ENCODE results near the gene PPIE.

Gene PPIE

DNA sequence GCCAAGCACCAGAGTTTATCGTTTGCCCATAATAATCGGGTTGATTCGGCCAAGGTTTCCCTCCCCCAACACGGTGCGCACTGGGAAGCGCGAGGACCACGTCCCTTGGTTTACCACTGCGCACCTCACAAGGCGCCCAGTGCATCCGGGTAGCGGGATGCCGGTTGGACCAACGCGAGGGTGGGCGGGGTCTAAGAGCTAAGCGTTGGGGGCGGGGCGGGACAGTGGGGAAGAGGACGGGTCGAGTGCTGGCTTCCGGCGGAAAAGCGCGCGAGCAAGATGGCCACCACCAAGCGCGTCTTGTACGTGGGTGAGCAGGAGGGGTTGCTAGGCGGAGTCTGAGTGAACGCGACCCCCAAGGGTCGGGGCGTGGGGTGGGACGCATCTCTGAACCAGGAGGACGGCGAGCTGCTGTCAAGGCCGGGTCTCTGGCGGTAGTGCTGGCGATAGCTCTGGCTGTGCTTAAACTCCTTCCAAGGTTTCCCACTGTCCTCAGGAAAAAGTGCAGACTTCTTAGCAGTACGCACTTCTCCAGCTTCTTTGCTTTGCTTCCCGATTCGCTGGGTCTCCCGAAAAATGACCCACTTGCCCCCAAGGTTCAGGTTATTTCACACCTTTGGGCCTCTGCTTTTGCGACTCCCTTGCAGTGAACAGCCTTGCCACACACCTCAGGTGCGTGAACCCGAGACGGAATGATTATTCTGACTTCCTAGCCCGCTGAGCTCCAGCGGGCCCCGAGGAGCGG is at the start of gene PPIE:
Gene PPIE, plus strand, starts transcription at position 261 of the 745 bp plus-strand sequence. Its CDS starts 19 bp downstream, at position 280.
- DNase-seq = peak; percentile 94

DNA sequence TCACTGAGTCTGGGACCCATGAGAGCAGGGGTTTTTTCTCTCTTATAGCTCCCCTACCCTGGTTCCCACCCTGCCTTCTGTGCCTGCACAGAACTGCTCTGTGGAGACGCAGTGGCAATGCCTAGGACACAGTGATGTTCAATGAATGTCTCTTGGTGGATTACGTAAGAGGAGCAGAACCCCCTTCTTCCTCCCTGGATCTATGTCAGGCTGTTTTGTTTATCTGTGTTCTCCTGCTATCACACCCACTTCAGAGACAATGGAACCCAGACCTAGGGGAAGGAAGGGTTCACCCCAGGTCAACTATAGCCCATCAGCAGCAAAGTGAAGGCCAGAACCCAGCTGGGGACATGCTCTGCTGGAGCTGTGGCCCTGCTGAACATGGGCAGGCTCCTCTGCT is 49.5 kb upstream of the PPIE start:
- no peak for DNase-seq

DNA sequence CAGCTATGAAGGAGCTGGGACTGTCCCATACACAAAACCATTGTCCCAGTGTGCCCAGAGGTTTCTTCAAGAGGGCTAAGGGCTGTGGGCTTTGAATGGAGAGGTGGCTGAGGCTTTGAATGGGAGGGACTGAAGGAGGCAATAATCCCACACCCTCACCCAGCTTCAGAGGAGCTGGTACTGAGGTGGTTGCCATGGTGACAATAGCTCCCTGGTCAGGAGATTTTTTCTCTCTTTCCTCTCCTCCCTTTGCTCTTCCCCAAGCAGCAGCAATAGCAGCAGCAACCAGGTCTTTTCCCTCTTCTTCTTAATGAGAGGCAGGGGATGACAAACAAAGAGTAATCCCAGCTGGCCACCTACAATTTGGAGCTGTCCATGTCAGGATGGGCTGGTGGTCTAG is 49.0 kb upstream of the PPIE start:
- DNase-seq = no peak

DNA sequence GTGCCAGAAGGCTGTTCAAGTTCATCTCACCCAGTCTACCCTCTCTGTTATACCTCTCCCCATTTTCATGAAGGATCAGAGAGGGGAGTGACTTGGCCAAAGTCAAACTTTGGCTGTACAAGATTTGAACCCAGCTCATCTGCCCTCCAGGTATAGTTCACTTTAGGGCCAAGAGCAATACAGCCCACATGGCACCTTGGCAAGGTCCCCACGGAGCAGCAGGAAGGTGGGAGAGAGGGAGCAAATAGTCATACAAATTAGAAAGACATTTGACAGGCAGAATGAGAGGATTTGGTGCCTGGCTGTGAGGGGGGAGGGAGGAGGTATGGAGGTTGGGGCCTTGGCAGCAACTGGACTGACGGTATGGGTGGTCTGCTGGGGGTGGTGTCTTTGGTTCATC is 48.5 kb upstream of the PPIE start:
- no peak for DNase-seq

DNA sequence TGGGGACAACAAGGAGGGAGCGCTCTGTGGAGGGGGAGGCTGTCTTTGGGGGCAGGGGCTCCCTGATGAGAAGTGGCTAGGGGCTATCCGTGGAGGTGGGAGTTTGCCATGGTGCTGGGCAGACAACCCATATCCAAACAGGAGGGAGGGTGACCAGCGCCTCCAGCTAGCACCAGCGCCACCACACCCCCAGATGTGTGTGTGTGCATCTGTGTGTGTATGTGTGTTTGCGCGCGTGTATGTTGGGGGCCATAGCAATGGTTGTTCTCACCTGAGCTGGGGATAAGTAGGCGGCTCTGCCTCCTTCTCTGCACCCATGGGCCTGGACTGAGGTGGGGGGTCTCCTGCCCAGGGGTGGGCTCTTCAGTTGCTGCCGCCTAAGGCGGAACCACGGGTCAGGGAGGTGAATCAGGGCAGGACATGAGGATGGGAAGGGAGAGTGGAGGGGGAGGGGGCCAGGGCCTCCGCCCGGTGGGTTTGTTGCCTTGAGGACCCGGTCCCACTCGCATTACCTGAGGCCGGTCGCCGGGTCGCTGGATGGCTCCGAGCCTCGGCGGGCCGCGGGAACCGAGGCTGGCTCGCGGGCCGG is 47.8 kb upstream of the PPIE start:
- no peak for DNase-seq

DNA sequence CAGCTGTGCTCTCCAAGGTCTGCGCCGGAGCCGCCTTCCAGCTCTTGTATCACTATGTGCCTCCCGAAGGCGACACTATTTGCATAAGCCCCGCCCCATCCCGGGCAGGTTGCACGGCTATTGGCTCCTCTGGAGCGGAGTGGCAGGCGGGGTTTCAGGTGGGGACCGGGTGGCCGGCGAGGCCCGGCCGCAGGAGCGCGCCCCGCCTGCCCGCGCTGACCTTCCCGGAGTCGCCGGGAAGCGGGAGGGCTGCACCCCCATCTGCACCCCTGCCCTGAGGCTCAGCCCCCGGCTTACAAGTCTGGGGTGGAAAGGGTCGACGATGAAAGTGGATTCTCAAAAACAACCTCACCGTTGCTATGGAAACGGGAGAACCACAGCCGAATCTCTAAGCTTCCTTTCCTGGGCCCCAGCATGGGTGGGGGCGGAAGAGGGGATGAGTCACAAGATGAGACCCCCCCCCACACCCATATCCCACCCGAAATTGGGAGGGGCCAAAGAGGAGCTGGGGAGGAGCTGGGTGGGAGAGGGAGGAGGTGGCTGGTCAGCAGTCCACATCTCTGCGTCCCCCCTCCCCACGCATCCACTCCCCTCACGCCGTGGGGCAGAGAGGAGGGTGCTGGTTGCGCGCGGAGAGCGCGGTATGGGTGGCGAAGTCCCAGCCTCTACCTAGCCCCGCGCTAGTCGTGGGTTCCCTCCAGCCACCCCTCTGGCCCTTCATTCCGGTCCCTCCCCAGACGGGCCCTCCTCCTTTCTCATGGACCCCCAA is 47.1 kb upstream of the PPIE start, which contains the start of gene HPCAL4:
Gene HPCAL4, minus strand, starts transcription at position 51 of the 769 bp plus-strand sequence. CDS start 6,830 bp downstream, outside the sequence.
- DNase-seq = peak; percentile 89

DNA sequence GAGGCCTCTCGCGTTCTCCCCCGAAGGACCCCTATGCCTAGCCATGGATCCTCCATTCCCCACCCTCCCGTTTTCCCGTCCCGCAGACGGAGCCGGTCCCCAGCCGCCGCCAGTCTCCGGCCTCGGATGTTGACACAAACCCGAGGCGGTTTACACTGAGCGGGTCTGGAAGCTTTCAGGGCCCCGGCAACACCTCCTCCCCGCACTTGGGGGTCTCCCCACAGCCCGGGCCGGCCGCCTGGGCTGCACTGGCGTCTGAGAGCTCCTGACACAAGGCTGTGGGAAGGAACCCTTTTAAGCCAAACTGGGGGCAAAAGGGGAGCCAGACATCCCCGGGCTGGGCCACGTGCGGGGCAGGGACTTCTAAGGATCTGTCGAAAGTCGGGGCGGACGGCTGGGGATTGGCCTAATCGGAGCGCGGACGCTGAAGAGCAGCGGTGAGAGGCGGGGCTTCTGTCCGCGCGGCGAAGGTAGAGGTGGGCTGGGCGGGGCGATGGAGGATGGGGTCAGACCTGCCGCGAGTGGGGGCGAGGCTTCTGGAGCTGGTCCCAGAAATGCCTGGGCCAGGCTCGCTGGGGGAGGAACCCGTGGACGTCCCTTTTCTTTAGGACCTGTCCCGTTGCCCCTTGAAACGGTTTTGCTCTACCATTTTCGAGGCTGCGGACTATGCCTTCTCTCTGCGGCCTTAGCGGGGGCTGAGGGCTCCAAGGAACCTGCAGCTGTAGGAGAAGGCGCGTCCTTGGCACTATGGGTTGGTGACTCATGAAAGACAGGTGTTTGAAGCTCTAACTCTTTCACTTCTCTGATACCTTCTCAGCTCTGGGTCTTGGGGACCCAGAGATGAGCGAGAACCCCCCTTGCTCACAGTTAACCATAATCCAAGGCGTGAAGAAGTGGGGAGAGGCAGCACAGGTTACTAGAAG is 46.3 kb upstream of the PPIE start:
- no peak for DNase-seq

DNA sequence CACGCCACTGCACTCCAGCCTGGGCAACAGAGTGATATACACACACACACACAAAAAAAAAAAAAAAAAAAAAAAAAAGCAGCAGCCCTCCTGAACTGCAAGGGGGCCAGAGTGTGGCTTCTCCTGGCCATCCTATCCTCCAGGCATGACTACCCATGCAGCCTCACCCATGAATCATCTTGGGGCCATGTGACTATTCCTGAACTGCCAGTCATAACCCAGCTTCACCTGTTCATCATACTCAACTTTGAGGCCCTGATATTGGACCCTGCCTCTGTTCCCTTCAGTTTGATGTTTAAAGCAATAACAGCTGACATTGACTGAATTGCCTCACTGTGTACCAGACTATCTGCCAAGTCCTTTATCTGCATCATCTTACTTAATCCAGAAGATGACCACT is 44.7 kb upstream of the PPIE start:
- DNase-seq = no peak

DNA sequence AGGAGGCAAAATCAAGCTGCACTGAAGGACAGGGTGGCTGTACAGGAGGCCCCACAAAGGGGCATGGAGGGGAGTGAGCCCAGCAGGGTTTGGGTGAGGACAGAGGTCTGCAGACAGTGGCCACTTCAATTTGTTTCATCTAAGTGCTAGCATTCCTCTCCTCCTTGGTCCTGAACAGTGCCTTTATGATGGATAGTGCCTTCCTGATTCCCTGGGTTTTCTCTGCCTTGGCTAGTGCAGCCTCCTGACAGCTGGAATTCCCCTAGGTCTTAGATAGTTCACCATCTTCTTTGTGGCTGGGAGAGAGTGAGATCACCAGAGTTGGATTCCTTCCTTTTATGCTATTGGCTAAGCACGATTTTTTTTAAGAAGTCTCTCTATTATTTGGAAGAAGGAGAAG is 43.7 kb upstream of the PPIE start:
- no peak for DNase-seq

DNA sequence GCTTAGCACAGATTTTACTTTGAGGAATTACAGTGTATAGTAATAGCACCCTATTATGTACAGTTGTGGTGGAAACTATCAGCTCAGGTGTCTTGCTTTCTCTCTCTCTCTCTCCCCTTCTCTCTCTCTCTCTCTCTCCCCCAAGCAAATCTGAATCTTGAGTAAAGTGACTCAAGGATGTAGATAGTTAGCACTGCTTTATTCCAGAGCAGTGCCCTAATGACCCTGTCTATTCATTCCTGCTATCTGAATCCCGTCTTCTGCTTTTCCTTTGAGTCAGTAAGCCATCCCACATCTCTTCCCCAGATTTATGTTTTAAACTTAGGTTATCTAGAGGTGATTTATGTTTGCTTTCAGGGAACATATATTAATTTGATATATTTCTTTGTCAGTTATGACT is 42.2 kb upstream of the PPIE start:
- no peak for DNase-seq

DNA sequence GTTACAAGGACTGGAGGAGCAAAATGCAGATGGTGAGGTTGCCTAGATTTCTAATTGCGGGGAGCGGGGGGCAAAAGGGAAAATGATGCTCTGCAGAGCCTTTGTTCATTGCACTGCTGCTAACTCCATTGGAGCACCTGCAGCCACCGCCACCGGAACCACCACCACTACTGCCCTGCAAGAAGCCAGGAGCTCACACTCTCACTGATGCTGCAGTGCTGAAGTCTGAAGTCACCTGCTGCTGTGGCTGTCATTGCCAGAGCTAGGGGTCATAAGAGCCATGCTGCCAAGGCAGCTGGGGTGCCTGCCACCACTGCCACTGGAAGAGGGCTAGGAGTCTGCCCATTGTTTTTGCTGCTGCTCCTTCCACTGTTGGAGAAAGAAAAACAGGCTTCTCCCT is 40.1 kb upstream of the PPIE start:
- no peak for DNase-seq

DNA sequence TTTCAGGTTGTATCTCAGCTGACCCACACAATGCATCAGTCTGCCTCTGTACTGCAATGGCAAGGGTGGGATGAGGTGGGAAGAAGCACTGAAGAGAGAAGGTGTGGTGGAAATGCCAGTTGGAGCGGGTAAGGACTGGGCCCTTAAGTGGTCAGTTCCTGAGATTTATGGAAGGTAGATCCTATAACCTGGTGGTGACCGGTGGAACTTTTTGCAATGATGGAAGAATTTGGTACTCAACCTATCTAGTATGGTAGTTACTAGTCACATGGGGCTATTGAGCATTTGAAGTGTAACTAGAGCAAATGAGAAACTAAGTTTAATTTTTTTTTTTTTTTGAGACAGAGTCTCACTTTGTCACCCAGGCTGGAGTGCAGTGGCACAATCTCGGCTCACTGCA is 39.3 kb upstream of the PPIE start:
- no peak for DNase-seq

DNA sequence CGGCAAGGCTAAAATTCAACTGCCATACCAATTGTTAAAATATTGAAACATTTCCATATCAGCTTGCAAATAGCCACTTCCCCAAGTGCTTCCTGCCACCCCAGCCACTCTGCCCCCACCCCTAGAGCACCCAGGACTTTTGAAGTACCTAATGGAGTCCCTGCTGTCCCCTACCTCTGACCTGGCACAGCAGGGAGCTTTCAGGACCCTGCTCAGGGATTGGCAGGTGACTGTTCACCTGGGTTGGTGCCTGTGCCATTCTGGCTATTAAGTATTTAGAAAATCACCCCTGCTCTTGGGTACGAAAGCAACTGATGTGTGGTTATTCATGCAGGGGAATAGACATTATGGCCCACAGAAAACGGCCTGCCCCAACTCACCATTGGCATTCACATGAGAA is 38.3 kb upstream of the PPIE start:
- no peak for DNase-seq

DNA sequence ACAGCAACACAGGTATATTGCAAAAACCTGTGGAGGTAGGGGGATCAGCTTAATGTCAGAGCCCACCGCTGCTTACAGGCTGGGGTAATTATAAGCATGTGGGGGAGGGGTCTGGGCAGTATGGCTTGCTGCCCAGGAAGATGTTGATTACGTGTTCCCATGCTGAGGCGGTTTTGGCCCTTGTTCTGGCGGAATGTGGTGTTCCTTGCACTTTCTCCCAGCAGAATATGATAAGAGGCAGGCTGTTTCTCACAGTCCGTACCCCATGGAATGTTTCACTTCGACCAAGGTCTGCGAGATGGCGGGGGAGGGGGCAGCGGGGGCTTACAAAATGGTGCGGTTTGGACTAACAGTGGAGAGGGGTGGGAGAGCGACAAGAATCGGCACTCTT is 37.6 kb upstream of the PPIE start:
- DNase-seq = peak; percentile 38

DNA sequence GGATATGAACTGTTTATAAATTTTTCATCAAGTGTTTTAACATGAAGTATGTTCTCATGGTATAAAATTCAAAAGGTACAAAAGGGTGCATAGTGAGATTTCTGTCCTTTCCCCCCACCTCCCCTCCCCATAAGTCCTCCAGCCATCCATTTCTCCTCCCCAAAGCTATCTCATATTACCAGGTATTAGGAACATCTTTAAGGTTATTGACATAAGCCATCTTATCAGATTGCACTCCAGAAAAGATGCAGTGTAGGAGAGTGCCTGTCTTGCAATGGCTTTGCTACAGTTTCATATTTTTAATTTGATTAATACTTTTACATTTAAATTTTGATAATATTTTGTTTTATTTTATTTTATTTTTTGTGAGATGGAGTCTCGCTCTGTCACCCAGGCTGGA is 33.9 kb upstream of the PPIE start:
- DNase-seq = no peak

DNA sequence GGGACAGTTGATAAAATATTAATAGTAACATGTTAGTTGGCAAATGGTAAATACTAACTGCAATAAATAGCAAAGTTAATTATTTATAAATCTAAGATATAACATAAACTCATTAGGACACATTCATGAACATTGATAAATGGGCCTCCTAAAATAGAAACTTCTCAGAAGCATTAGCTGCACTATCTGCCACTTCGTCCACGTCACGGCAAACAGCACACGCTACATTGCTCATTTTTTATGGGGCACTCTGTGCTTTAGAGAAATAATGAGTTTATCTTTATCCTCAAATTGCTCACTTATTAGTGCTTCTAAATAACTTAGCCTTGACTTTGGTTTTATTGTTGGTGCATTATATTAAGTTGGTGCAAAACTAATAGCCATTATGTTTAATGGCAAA is 31.2 kb upstream of the PPIE start:
- DNase-seq = no peak

DNA sequence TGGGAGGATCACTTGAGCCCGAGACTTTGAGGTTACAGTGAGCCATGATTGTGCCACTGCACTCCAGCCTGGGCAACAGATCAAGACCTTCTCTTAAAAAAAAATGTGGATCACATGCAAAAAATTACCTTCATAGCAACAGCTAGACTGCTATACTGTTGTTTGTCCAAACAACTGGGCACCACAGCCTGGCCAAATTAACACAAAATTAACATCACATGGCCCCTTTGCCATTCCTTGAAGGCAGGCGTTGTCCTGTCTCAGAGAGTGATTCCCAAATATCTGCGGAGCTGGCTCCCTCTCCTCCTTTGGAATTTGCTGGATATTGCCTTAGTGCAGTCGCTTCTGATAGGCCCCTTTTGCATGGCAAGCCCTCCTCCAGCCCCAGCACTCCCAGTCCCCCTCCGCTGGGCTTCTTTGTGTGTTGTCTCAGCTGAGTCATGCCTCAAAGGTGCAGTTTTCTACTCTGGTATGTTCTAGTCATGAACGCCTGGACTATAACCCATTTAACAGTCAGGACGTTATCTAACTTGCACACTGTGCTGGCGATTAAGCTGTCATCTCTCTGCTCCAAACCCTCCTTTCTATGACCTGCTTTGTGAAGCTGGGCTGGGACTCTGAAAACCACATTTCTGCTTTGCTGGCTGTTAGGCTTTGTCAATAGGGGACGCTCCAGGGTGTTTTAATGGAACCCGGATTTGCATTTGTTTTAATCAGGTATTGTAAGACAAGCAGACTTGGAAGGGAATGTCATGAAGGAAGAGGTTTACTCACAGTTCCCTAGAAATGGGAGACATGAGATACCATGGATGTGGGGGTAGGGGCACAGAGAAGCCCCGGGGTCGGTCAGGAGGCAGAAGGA is 27.3 kb upstream of the PPIE start:
- no peak for DNase-seq

DNA sequence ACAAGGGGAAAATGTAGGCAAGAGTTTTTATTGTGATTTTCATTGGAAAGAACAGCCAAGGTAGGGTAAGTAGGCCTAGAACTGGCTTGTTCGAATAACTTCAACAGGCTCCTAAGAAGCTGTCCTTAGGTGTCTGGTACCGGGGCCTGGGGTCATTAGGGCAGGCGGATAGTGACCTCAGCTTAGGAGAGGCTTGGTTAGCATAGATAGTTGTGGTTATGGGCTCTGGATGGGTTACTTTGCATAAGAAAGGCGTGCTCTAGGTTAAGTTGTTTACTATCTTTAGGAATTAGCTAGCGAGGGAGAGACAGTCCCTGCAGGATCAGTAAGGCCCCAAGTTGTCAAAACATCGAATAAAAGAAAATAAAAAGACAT is 26.7 kb upstream of the PPIE start:
- DNase-seq = no peak

DNA sequence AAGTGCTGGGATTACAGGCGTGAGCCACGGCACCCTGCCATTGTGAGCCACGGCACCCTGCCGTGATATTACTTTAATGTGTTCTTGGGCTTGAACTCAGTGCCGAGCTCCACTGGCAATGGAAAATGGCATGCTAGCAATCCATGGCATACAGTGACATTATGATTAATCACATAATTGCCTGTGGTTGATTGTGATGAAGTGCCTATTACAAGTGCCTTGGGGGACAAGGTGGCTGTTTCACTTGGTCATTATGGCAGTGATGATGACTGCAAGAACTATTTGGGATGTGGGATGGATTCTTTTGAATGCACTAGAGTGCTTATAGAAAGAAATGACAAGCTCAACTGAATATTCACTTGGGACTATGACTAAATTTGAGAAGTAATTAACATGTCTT is 25.1 kb upstream of the PPIE start:
- no peak for DNase-seq

DNA sequence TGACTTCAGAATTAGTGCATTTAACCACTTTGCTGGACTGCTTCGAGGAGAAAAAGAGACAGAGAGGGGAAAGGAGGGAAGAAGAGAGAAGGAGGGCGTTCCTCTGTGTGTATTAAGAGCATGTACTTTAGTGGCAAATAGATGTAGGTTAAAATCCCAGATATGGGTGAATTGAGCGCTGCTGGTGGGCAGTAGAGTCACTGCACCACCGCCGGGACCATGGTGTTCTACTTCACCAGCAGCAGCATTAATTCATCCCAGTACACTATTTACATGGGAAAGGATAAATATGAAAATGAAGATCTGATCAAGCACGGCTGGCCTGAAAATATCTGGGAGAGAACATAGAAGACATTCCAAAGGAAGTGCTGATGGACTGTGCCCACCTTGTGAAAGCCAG is 20.9 kb upstream of the PPIE start:
- no peak for DNase-seq

DNA sequence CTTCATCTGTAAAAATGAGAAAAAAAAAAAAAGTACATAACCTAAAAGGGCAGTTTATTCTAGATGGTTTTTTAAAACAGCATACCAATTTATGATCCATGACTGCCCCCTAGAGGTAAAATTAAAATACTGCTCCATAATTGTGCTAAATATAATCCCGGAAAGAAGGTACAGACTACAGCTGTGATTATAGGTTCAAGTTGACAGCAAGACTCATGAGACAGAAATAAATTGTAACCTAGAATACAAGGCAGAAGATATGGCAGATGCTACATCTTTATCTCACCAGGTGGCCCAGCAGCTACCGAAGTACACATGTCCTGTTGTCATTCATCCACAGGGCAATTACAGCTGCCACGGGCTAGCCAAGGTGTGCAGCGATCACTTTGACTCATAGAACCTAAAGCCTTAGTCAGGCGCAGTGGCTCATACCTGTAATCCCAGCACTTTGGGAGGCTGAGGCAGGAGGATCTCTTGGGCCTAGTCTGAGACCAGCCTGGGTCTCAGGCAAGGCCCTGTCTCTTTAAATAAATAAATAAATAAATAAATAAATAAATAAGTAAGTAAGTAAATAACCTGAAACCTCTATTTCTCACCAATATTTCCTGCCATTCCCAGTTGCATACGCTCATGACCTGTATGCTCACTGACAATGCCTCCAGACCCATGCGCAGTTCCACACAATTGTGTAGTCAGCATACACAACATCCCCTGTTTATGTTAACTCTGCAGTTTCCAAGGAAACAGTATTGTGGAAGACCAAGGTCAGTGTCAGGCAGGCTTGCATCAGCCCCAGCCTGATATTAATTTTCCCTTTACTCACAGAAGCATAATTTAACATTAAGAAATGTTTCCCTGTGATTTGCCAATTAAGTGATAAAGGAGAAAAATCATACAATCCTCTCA is 18.3 kb upstream of the PPIE start:
- peak; percentile 27 for DNase-seq
